ENCODE data around the gene HPCAL1. TPM values are rescaled to one million over a fixed set of nuclear protein-coding genes. Genes with fewer than 3 reads are reported as not detected.
"Not testable (repeated sequence)": the region's sequence is repeated elsewhere in the genome, so short reads cannot be mapped to it uniquely, and the experiment has no call there.

The HPCAL1 gene
- 10 to 100 TPM; 30.0 to 44.2 (median 37.2) TPM for polyA plus RNA-seq

DNA sequence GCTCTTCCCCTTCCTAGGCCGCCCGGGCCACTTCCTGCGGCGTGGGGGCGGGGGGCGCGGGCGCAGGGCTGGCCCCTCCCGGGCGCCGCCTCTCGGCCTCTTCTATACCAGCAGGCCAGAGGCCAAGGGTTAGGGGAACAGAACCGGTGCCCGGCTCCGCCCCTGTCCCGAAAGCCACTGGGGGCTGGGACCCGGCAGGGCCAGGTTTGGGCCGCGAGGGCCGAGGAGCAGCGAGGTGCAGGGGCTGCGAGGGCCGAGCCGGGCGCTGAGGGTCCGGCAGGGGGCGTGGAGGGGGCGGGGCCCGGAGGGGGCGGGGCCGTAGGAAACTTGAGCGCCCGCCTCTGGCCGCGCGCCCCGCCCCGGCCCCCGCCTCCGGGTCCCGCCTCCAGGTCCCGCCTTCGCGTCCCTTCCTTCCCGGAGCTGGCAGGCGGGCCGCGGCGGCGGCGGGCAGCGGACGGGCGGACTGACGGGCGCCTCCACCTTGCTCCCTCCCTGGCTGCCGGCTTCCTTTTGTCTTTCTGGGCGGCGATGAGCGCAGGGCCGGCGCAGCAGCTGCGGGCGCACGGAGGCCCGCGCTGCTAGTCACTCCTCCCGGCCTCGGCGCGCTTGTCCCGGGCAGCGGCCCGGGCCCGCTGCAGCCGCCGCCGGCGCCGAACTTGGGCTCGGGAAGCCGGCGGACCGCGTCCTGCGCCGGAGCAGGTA is at the start of gene HPCAL1:
HPCAL1 (plus strand) TSS at position 426 of the 702 bp plus-strand sequence. CDS start 116,854 bp downstream, outside the sequence.
- 0 to 1% (median 1%) methylated on average over 31 to 82 of the region's 87 CpGs for WGBS, 3 donors
- H3K27ac ChIP-seq (ENCODE audit: low read depth, low read length), result no peak within 1 kb of the TSS

DNA sequence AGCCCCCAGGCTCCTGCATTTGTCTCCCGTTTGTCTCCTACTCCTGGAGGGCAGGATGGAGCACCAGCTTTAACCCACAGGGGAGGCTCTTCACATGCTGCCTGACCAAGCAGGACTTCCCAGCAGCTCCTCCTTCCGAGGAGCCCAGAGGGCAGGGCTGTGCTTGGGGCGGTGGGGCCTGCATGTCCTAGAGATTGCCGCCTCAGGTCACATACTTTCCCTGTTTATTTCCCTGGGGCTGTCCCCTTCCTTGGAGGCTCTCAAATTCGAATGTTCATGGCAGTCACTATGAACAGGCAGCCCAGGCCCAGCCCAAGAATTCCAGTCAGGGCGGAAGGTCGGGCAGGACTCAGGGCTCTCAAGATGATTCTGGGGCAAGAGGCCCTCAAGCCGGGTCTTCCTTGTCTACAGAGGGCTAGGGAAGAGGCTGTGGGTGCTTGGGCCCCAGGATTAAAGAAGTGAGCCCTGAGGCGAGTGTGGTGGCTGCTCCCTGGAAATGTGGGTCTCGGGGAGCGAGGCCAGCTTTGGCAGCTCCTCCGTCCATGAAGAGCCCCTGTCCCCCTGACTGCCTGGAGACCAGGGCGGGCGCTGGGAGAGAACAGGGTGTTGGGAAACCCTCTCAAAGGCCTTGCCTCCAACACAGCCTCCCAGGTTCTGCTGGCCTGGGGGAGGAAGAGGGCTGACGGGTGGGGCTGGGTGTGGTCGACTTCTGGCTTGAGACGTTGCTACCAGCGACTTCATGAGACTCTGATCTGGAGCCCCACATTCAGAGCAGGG is 48.9 kb upstream of the HPCAL1 start:
- no peak overlapping the region for H3K27ac ChIP-seq (ENCODE audit: low read depth, low read length)
- WGBS, 3 donors, result 82 to 92% (median 86%) methylated on average over 18 of the region's 18 CpGs

DNA sequence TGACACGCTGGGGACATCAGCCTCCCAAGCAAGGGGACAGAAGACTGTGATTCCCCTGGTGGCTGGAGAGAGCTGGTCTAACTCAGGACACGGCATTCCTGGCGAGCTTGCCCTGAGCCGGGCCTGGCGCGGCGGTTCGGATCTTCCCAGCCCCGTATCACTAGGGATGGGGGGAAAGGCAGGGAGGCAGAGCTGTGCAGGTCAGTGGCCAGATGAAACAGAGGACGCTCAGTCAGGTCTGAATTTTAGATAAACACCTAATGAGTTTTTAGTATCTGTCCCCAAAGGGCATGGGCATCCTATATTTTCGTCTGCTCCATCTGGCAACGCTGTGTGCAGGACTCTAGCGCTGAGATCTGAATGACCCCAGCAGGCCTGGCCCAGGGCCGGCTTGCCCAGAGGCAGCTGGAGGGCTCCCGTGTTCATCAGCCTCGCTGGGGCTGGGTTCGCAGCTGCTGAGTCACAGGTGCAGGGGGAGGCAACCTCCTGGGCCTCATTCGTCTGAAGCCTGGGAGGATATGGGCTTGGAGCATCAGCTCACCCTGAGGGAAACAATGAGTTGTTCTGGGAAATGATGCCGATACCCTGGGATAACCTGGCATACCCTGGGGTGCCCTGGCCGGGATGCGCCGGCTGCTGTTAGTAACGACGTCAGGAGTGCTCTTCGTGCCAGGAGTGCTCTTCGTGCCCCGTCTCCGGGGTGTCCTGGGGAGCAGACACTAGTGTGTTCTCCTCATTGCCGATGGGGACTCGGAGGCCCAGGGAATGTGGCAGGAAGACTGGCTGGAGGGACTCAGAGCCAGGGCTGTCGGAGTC is 48.1 kb upstream of the HPCAL1 start:
- H3K27ac ChIP-seq (ENCODE audit: low read depth, low read length), result no peak overlapping the region
- 89 to 91% (median 89%) methylated on average over 31 of the region's 31 CpGs for WGBS, 3 donors

DNA sequence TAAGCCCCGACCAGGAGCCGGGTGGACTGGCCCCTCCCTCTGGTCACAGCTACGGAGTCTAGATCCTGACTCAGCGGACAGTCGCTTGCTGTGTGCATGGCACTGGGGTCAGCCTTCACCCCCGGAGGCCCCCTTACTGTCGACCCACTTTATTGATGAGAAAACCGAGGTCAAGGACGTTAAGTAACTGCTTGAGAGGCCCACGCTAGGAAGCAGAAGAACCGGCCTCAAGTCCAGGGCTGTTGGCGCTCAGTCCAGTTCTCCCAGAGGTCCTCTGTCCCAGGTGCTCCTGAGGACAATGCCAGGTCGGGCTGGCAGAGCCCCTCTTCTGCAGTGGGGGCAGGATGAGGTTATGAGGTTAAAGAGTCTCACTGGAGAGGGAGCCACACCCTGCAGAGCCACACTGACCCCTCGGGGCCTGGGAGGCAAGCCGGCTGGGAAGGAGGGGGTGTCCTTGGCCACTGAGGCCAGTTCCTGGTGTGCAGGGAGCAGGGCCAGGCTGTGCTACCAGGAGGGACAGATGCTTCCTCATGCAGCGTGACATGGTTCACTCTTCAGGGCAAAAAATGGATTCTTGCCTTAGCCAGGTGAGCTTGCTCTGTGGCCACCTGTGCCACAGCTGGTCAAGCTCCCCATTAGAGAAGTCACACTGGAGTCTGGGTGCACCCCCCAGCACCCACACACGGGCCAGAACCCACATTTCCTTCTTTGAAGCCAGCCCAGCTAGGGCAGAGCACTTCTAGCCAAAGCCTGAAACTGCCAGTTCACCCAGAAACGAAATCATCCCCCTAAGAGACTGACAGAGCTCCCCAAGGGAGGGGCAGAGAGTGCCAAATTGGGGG is 47.3 kb upstream of the HPCAL1 start:
- no peak overlapping the region for H3K27ac ChIP-seq (ENCODE audit: low read depth, low read length)
- WGBS, 3 donors, result 68 to 77% (median 76%) methylated on average over 18 of the region's 18 CpGs

DNA sequence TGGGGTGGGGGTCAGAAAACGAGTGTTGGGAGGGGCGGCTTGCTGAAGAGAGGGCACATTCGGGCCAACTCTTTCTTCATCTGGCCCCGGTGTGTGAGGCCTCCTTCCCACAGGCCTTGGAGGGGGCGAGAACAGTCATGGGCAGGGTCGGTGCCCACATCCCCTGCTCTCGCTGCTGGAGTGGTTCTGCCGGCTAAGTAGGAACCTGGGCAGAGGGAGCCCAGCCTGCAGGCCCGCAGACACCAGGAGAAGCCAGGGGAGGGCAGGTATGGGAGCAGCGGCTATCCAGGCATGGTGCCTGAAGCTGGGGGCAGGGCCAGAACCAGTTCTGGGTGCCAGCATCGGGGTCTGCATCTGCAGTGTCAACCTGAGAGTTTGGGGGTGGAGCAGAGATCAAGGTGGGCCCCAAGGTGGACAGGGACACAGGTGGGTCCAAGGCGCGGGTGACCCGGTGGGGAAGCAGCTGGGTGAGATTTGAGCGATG is 46.6 kb upstream of the HPCAL1 start:
- 70 to 90% (median 76%) methylated on average over 14 to 15 of the region's 15 CpGs for WGBS, 3 donors

DNA sequence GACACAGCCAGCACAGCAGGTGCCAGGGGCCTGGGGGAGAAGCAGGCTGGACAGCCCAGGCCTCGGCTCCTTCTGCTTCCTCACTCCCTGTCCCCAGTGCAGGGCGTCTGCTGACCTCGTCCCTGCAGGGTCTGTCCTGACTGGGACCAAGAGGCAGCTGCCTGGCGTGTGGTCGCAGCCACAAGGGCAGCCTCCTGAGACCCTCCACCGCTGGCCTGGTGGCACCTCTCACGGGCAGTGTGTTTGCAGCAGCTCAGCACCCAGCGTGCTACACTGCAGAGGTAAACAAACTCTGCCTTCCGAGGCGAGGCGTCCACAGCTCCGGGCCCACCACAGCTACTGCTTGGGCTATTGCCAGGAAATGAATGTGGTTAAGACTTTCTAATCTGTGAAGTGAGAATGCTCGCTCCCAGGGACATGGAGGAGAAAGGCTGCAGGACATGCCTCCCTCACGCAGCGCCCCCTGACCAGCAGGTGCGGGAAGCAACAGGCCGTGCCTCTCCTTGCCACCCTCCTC is 46.1 kb upstream of the HPCAL1 start:
- H3K27ac ChIP-seq (ENCODE audit: low read depth, low read length), result no peak overlapping the region
- 72 to 84% (median 80%) methylated on average over 16 to 17 of the region's 17 CpGs for WGBS, 3 donors

More for the DNA sequence above, 46.6 kb upstream of the HPCAL1 start:
- no peak overlapping the region for H3K27ac ChIP-seq (ENCODE audit: low read depth, low read length)

DNA sequence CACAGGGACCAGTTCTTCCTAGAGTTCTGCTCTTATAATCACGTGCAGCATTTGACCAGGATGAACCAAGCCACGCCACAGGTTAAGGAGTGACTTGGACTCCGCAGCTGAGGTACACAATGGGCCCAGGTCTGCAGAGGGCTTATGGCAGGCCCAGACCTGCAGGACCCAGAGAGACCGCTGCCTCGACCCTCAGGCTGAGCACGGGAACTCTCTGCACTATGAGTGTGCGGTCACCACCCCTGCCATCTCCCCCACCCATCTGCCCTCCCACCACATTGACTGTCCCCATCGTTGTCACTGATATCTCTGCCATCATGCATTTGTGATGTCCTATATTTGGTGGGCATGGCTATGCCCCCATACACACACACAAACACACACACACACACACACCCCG is 45.7 kb upstream of the HPCAL1 start:
- 88 to 92% (median 89%) methylated on average over 9 of the region's 9 CpGs for WGBS, 3 donors

DNA sequence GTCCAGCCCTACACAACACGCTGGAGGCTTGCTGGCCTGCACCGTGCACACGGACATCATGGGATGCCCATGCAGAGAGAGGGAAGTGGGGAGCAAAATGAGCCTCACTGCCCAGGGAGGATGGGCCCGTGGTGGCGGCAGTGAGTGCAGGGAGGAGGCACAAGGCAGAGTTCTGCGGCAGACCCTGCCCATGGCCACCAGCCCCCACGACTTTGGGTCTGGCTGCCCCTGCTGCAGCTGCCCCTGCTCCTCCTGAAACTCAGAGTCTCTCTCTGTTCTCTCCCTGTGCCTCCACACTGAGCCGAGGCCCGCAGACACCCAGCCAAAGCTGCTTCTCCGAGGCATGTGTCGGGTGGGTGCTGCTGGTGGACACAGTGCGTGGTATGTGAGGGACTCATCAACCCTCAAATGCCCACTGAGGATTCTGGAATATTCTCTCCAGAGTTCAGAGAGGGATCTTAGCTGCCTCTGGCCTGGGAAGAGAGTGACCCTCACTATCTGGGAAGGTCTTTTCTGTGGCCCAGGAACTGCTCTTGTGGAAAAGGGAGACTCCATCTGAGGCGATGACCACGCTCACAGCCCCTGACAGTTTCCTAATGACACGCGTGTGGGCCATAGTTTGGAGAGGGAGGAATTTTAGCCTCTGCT is 45.1 kb upstream of the HPCAL1 start:
- 83 to 91% (median 87%) methylated on average over 16 of the region's 16 CpGs for WGBS, 3 donors
- no peak overlapping the region for H3K27ac ChIP-seq (ENCODE audit: low read depth, low read length)

More for the DNA sequence above, 45.7 kb upstream of the HPCAL1 start:
- H3K27ac ChIP-seq (ENCODE audit: low read depth, low read length), result no peak overlapping the region

DNA sequence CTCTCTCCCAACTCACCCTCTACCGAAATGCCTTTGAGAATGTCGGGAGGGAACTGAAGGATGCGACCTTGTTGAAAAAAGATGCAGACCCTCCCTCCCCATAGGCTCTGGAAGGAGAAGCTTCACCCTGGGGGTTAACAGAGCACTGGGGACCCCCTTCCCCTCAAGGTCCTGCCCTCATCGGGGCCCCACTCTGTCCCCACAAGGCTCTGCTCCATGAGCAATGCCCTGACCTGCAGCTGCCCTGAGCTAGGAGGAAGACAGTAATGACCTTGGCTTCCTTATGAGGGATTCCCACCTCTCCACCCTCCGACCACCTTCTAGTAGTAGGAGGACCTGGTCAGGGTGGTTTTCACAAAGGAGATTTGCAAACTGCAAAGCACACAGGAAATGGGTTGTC is 44.4 kb upstream of the HPCAL1 start:
- no peak overlapping the region for H3K27ac ChIP-seq (ENCODE audit: low read depth, low read length)
- 81 to 84% (median 82%) methylated on average over 5 of the region's 5 CpGs for WGBS, 3 donors

DNA sequence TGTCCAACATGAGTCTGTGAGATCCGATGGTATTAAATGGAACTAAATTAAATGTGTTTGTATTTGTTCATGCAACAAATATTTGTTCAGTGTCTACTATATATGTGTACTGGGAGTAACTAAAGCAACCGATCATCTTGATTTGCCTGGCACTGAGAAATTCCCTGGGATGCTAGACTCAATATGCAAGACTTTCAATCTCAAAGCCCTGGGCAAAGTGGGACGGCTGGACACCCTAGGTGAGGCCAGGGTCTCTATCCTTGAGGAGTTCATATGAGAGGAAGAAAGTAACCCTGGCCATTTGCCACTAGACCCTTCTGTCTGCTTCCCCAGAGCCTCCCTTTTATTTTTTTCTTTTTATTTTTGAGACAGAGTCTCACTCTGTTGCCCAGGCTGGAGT is 44.0 kb upstream of the HPCAL1 start:
- H3K27ac ChIP-seq (ENCODE audit: low read depth, low read length), result no peak overlapping the region
- WGBS, 3 donors, result 65 to 90% (median 83%) methylated on average over 3 of the region's 3 CpGs

DNA sequence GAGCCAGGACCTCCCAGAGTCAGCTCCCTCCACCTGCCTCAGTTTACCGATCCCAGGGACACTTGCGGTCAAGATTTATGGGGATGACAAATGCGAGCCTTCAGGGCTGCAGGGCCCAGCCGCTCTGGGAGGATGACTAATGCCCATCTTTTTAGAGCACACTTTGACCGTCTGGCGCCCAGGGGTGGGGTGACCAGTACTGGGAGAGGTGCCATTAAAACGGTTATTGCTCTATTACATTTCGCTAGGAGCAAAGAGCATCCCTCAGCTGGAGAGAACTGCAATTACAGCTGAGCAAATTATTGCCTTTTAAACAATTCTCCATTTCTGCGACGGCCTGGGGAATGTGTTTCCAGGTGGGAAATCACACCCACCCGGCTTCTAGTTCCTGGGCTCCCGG is 42.6 kb upstream of the HPCAL1 start:
- H3K27ac ChIP-seq (ENCODE audit: low read depth, low read length), result no peak overlapping the region
- WGBS, 3 donors, result 67 to 81% (median 80%) methylated on average over 12 of the region's 12 CpGs

DNA sequence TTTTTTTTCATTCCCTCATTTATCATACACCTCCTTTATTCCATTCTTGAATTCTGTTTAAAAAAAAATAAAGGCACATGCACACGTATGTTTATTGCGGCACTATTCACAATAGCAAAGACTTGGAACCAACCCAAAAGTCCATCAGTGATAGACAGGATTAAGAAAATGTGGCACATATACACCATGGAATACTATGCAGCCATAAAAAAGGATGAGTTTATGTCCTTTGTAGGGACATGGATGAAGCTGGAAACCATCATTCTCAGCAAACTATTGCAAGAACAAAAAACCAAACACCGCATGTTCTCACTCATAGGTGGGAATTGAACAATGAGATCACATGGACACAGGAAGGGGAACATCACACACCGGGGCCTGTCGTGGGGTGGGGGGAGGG is 39.2 kb upstream of the HPCAL1 start:
- H3K27ac ChIP-seq (ENCODE audit: low read depth, low read length), result not testable (repeated sequence)
- WGBS, 3 donors, result 77 to 96% (median 95%) methylated on average over 2 to 5 of the region's 5 CpGs

DNA sequence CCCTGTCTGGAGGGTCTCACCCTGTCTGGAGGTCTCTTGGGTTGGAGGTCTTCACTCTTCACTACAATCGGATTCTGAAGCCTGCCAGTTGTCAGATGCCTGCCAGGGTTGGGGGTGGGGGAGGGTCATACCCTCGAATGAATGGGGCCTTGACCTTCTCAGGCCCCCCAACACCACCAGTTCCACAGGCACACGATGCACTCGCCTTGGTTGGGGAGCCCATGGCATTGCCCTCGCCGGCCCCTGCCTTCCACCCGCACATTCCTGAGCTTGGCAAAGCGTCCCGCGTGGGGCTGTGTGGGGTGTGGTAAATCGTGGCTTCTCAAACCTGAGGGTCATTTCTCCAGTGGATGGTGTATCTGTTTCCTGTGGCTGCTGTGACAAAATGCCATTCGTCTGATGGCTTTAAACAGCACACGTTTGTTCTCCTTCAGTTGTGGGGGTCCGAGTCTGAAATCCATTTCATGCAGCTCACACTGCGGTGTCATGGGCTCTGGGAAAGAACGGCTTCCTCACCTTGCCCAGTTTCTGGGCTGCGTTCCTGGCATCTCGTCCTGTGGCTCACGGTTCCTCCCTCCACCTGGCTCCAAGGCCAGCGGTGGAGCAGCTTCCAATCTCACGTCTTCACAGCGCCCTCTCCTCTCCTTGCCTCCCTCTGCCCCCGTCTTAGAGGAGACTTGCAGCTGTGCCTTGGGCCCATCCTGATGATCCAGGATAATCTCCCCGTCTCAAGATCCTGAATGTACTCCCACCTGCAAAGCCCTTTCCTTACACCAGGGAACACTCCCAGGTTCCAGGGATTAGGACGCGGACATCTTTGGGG is 38.0 kb upstream of the HPCAL1 start:
- H3K27ac ChIP-seq (ENCODE audit: low read depth, low read length), result no peak overlapping the region
- 73 to 89% (median 88%) methylated on average over 26 of the region's 26 CpGs for WGBS, 3 donors

DNA sequence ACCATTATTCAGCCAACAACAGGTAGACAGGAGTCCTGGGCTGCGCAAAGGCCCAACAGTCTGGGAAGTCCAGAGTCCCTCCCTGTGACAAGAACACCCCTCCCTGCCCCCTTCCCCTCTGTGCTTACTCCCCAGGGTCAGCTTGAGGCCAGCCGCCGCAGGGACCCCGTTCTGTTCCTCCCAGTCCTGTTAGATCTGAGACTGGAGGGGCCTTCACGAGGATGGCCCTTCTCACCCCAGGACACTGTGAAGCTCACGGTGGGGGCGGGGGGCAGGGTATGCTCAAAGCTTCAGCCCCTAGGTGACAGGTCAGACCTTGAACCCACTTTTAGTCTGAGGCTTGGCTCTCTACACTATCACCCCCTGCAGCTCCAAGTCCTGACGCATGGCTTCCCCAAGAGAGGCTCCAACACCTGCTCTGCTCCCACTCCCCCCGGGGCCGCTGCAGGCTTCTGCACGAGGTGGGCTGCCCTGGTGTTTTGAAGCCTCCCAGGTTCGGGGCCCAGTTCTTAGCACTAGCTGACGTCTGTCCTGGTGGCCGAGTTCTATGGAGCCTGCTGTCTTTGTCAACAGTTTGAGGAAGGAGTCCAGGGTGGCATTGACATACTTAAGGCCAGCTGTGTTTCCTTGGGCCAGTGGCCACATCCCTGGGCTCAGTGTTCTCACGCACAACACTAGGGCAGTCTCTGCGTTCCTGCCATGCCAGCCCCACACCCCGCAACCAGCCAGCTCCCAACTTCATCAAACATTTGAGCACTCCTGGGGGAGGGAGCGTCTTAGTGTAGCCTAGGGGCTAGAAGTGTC is 37.2 kb upstream of the HPCAL1 start:
- H3K27ac ChIP-seq (ENCODE audit: low read depth, low read length), result no peak overlapping the region
- WGBS, 3 donors, result 87 to 93% (median 90%) methylated on average over 18 of the region's 18 CpGs

DNA sequence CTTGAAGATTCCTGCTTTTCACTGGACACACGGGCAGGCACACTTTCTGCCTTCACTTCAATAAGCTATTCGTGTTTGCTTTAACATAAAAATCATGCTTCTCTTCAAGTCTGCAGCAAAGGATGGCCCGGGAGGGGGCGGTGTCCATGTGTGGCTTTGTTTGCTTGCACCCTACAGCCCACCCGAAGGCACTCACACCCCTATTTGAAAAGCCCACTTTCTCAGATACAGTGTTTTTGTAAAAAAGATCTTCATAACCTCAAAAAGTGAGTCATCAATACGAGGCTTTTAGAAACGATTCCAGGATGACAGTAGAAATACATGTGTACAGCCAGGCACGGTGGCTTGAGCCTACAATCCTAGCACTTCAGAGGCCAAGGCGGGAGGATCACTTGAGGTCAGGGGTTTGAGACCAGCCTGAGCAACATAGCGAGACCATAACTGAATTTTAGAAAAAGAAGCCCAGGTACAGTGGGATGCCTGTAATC is 36.5 kb upstream of the HPCAL1 start:
- WGBS, 3 donors, result 72 to 81% (median 75%) methylated on average over 10 of the region's 10 CpGs
- no peak overlapping the region for H3K27ac ChIP-seq (ENCODE audit: low read depth, low read length)

DNA sequence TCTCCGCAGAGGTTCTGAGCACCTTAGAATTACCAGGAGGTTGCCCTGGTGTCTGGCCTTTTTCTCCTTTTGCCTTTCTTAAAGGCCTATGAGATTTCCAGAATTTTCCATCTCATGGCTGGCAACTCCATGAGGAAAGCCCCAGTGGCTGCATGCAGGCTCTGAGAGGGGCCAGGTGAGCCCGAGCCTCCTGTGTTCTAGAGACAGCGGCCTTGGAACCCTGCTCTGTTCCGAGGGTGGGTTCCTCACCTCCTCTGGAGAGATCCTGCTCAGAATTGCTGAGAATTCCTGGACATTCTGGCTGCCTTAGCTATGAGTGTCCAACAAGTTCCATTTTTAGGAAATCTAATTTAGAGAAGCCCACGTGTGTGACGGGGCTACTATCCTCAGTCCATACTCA is 35.7 kb upstream of the HPCAL1 start:
- H3K27ac ChIP-seq (ENCODE audit: low read depth, low read length), result no peak overlapping the region
- WGBS, 3 donors, result 89 to 94% (median 93%) methylated on average over 6 of the region's 6 CpGs

All from adipose tissue (tissue), 3 donors.